Activated CD8-positive, alpha-beta T cell treated with anti-CD3 and anti-CD28 coated beads for 36 hours (primary cell): ENCODE data around the gene FOXJ2. TPM values are rescaled to one million over a fixed set of nuclear protein-coding genes. Genes with fewer than 3 reads are reported as not detected.
"Not testable (repeated sequence)": the region's sequence is repeated elsewhere in the genome, so short reads cannot be mapped to it uniquely, and the experiment has no call there.

Experiments
- ATAC-seq: fragments of 200-7000 bp; cut with Tn5 transposase; one replicate; pipeline ENCODE4 v1.10.0; 2021; ENCODE audit warnings: mild to moderate bottlenecking, moderate library complexity
- CTCF ChIA-PET: fragments of 350-600 bp; sonication (Branson Sonifier 250); formaldehyde crosslinking; loops from one replicate; lab custom pipeline; 2021; ENCODE audit warnings: antibody characterized with exemption; lab: Charles Lee
- POLR2A ChIA-PET: fragments of 350-600 bp; sonication (Branson Sonifier 250); formaldehyde crosslinking; loops from one replicate; lab custom pipeline; 2021; ENCODE audit warnings: antibody characterized with exemption; lab: Charles Lee
- DNase-seq: peaks from one replicate; pipeline ENCODE4 v3.0.0-alpha.2; 2020
- H3K27ac Mint-ChIP-seq: one replicate; pipeline ENCODE4 v1.8.0; 2021; ENCODE audit warnings: mild to moderate bottlenecking, mixed read lengths
- H3K27me3 Mint-ChIP-seq: one replicate; pipeline ENCODE4 v1.8.0; 2021; ENCODE audit warnings: mixed read lengths
- H3K36me3 Mint-ChIP-seq: one replicate; pipeline ENCODE4 v1.8.0; 2021; ENCODE audit warnings: low read depth, mixed read lengths
- H3K4me1 Mint-ChIP-seq: one replicate; pipeline ENCODE4 v1.8.0; 2021; ENCODE audit warnings: low read depth, mixed read lengths
- H3K4me3 Mint-ChIP-seq: one replicate; pipeline ENCODE4 v1.8.0; 2021; ENCODE audit warnings: mild to moderate bottlenecking, moderate library complexity, mixed read lengths
- H3K9me3 Mint-ChIP-seq: one replicate; pipeline ENCODE4 v1.8.0; 2021; ENCODE audit warnings: mixed read lengths
- CTCF ChIP-seq: fragments of 200-600 bp; IDR thresholded peaks from one replicate; pipeline ENCODE4 v1.8.0; 2022; ENCODE audit warnings: antibody characterized with exemption, mild to moderate bottlenecking
- intact Hi-C: fragments of 100-400 bp; cut with micrococcal nuclease; formaldehyde crosslinking; loops from one replicate; pipeline ENCODE4 v1.10.0; 2022
- total RNA-seq, 2 experiments: library from RNA; stranded (reverse); gene quantifications; one replicate each; pipeline ENCODE4 v1.2.3, GENCODE V29; 2021

The FOXJ2 gene
- total RNA-seq, 2 experiments from 2014 or later: 11.1 to 12.8 TPM

- Mint-ChIP-seq H3K4me3 (peak overlapping the region; percentile 51), H3K36me3 (no peaks in the 10 kb centered on the region), H3K4me1 (peaks cover 34% of the 10 kb centered on the region), H3K9me3 (no peaks in the 10 kb centered on the region), H3K27me3 (no peaks in the 10 kb centered on the region), H3K27ac (peak overlapping the region; percentile 84)
- peak; percentile 93 for DNase-seq
- no peak for TF ChIP-seq CTCF
- intact Hi-C loops: no loop called here
- ChIA-PET POLR2A (interaction anchor here (0.8 to 2.8 kb wide), 9 partner anchors 17 to 119 kb away, joined by 3 to 14 read pairs (median 4); no protein-coding TSS in a partner anchor), CTCF (interaction anchor here (1.2 to 2.8 kb wide), 6 partner anchors 19 to 130 kb away, joined by 3 to 13 read pairs (median 6); no protein-coding TSS in a partner anchor)
- ATAC-seq: peak; percentile 94
Measured at GRCh38 chr12:7989827-7990491, 42.6 kb upstream of the FOXJ2 start.

GRCh38 chr12:7991535-7991934 is 41.0 kb upstream of the FOXJ2 start:
- TF ChIP-seq CTCF: no peak
- ChIA-PET POLR2A (interaction anchor here (1.0 to 4.4 kb wide), 5 partner anchors 20 to 58 kb away, joined by 3 to 49 read pairs (median 4); partner anchors contain the start of gene SLC2A3), CTCF (interaction anchor here (1.0 to 4.8 kb wide), 4 partner anchors 21 to 132 kb away, joined by 3 to 84 read pairs (median 3); partner anchors contain the start of gene SLC2A3)
- Mint-ChIP-seq H3K27ac (peak overlapping the region; percentile 84), H3K4me1 (peaks cover 37% of the 10 kb centered on the region), H3K27me3 (no peaks in the 10 kb centered on the region), H3K9me3 (no peaks in the 10 kb centered on the region), H3K36me3 (no peaks in the 10 kb centered on the region), H3K4me3 (no peak overlapping the region)
- ATAC-seq: no peak
- intact Hi-C loops: no loop called here
- DNase-seq: no peak

- TF ChIP-seq CTCF: no peak
- ATAC-seq (no peak), DNase-seq (no peak)
- Mint-ChIP-seq H3K4me1 (peaks cover 28% of the 10 kb centered on the region), H3K27ac (no peak overlapping the region), H3K27me3 (no peaks in the 10 kb centered on the region), H3K9me3 (peaks cover 6% of the 10 kb centered on the region), H3K36me3 (no peaks in the 10 kb centered on the region), H3K4me3 (no peak overlapping the region)
- intact Hi-C loops: loop anchor here (1.0 kb wide), 2 partner anchors 61 to 134 kb away; no protein-coding TSS in a partner anchor
- ChIA-PET CTCF (interaction anchor here (1.0 to 5.8 kb wide), 14 partner anchors 11 to 188 kb away, joined by 3 to 84 read pairs (median 4); partner anchors contain the start of gene SLC2A3), POLR2A (interaction anchor here (1.3 to 4.4 kb wide), 7 partner anchors 24 to 85 kb away, joined by 3 to 49 read pairs (median 5); partner anchors contain the start of gene SLC2A3)
Measured at GRCh38 chr12:7994731-7995205, 37.7 kb upstream of the FOXJ2 start.

GRCh38 chr12:7995266-7995963 is 37.1 kb upstream of the FOXJ2 start:
- CTCF ChIA-PET: interaction anchor here (0.9 to 5.8 kb wide), 15 partner anchors 11 to 189 kb away, joined by 3 to 84 read pairs (median 4); partner anchors contain the start of gene SLC2A3
- peak; percentile 82 for TF ChIP-seq CTCF
- no peak overlapping the region for H3K4me3 Mint-ChIP-seq
- peaks cover 6% of the 10 kb centered on the region for H3K9me3 Mint-ChIP-seq
- H3K36me3 Mint-ChIP-seq: no peaks in the 10 kb centered on the region
- intact Hi-C loops: loop anchor here (1.0 kb wide), 2 partner anchors 62 to 135 kb away; no protein-coding TSS in a partner anchor
- no peak overlapping the region for H3K27ac Mint-ChIP-seq
- peaks cover 22% of the 10 kb centered on the region for H3K4me1 Mint-ChIP-seq
- POLR2A ChIA-PET: interaction anchor here (0.6 to 4.4 kb wide), 7 partner anchors 25 to 90 kb away, joined by 3 to 49 read pairs (median 3); partner anchors contain the start of gene SLC2A3
- ATAC-seq (peak; percentile 90), DNase-seq (peak; percentile 96)
- H3K27me3 Mint-ChIP-seq: no peaks in the 10 kb centered on the region

GRCh38 chr12:8000827-8001226 is 31.7 kb upstream of the FOXJ2 start:
- DNase-seq: peak; percentile 33
- ATAC-seq, H3K4me3 Mint-ChIP-seq, H3K36me3 Mint-ChIP-seq, POLR2A ChIA-PET, H3K27me3 Mint-ChIP-seq, CTCF ChIA-PET, H3K27ac Mint-ChIP-seq, intact Hi-C loops, H3K9me3 Mint-ChIP-seq: not testable (repeated sequence)
- peaks cover 13% of the 10 kb centered on the region for H3K4me1 Mint-ChIP-seq

GRCh38 chr12:8001496-8001895 is 31.0 kb upstream of the FOXJ2 start:
- DNase-seq (peak; percentile 48), ATAC-seq (peak; percentile 80)
- H3K4me1 Mint-ChIP-seq, H3K36me3 Mint-ChIP-seq, H3K27ac Mint-ChIP-seq, POLR2A ChIA-PET, CTCF ChIA-PET, H3K9me3 Mint-ChIP-seq, intact Hi-C loops, H3K4me3 Mint-ChIP-seq, H3K27me3 Mint-ChIP-seq: not testable (repeated sequence)

- H3K27ac Mint-ChIP-seq, ATAC-seq, H3K27me3 Mint-ChIP-seq, POLR2A ChIA-PET, DNase-seq, H3K9me3 Mint-ChIP-seq, intact Hi-C loops, H3K4me3 Mint-ChIP-seq, H3K4me1 Mint-ChIP-seq, H3K36me3 Mint-ChIP-seq: not testable (repeated sequence)
- CTCF ChIA-PET: interaction anchor here (1.0 to 1.6 kb wide), 2 partner anchors 19 to 41 kb away, joined by 3 to 4 read pairs; no protein-coding TSS in a partner anchor
Measured at GRCh38 chr12:8004897-8005296, 27.6 kb upstream of the FOXJ2 start.
